GM19395 (cell line): ENCODE data around the gene USP34.
A peak's percentile ranks its signal among the peaks of the same experiment; 100 is the strongest.
"Not testable (repeated sequence)": the region's sequence is repeated elsewhere in the genome, so short reads cannot be mapped to it uniquely, and the experiment has no call there.

Experiments
- ATAC-seq: cut with Tn5 transposase; IDR thresholded peaks from one replicate; pipeline ENCODE4 v1.9.1; 2021; ENCODE audit warnings: mild to moderate bottlenecking, moderate library complexity; ENCODE audit not compliant: unreplicated experiment

USP34 gene, protein sequence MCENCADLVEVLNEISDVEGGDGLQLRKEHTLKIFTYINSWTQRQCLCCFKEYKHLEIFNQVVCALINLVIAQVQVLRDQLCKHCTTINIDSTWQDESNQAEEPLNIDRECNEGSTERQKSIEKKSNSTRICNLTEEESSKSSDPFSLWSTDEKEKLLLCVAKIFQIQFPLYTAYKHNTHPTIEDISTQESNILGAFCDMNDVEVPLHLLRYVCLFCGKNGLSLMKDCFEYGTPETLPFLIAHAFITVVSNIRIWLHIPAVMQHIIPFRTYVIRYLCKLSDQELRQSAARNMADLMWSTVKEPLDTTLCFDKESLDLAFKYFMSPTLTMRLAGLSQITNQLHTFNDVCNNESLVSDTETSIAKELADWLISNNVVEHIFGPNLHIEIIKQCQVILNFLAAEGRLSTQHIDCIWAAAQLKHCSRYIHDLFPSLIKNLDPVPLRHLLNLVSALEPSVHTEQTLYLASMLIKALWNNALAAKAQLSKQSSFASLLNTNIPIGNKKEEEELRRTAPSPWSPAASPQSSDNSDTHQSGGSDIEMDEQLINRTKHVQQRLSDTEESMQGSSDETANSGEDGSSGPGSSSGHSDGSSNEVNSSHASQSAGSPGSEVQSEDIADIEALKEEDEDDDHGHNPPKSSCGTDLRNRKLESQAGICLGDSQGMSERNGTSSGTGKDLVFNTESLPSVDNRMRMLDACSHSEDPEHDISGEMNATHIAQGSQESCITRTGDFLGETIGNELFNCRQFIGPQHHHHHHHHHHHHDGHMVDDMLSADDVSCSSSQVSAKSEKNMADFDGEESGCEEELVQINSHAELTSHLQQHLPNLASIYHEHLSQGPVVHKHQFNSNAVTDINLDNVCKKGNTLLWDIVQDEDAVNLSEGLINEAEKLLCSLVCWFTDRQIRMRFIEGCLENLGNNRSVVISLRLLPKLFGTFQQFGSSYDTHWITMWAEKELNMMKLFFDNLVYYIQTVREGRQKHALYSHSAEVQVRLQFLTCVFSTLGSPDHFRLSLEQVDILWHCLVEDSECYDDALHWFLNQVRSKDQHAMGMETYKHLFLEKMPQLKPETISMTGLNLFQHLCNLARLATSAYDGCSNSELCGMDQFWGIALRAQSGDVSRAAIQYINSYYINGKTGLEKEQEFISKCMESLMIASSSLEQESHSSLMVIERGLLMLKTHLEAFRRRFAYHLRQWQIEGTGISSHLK (N-terminal part only)

DNA sequence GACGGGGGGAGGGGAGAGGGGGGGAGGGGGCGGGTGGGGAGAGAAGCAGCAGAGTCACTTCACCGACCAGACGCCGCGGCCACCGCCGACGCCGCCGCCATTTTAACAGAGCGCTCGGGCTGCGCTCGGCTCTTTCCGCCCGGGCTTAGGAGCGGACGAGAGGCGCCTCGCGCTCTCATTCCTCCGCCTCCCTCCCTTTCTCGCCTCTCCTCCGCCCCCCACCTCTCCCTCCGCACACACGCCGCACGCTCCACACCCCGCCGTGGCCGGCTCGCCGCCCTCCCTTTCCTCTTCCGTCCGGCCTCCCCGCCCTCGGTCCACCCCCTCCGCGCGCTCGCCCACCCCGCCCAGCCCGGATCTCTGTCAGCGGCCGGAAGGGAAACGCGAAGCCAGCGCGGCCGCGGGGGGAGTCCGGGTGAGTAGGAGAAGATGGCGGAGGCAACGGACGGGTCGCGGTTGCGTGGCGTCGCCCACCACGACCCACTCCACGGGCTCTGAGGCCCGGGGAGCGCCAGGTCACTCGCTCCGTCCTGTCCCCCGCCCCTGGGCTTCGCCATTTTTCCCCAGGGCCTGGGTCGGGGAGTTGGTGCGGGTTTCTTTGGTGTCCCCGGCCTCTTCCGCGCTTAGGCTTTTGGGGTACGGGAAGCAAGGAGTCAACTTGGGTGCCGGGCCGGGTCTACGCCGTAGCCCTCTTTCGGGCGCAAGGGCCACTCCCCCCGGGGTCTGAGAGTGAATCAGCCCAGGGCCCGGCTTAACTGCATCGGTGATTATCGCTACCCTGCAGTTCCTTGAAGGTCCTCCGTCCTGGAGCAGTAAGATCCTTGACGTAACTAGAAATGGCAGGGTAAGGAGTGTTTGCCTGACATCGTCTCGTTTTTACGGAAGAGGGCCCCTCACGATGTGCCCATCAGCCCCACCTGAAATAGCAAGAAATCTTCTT lies at the start of gene USP34:
Gene USP34, minus strand, starts transcription at position 123 of the 940 bp plus-strand sequence. CDS start 395 bp downstream, outside the sequence.
- peak; percentile 76 for ATAC-seq

DNA sequence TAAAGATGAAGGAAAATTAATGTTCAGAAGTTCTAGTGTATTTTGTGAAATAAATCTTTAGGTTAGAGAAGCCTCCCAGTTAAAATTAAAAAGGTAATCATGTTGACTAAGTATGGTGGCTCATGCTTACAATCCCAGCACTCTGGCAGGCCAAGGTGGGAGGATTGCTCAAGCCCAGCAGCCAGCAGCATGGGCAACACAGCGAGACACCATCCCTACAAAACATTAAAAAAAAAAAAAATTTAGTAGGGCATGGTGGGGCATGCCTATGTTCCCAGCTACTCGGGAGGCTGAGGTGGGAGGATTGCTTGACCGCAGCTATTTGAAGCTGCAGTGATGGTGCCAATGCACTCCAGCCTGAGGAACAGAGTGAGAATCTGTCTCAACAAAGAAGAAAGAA lies 49.4 kb upstream of the USP34 start:
- no peak for ATAC-seq

DNA sequence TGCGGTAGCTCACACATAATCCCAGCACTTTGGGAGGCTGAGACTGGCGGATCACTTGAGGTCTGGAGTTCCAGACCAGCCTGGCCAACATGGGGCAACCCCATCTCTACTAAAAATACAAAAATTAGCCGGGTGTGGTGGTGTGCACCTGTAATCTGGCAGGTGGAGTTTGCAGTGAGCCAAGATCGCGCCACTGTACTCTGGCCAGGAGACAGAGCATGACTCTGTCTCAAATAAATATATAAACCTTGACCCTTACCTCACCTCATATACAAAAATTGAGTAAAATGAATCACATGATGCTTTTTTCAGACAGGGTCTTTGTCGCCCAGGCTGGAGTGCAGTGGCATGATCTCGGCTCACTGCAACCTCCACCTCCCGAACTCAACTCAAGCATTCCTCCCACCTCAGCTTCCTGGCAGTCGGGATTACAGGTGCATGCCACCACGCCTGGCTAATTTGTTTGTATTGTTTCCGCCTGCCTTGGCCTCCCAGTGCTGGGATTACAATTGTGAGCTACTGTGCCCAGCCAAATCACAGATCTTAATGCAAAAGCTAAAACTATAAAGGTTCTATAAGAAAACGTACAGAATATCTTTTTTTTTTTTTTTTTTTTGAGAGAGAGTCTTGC lies 42.0 kb upstream of the USP34 start:
- ATAC-seq: no peak

DNA sequence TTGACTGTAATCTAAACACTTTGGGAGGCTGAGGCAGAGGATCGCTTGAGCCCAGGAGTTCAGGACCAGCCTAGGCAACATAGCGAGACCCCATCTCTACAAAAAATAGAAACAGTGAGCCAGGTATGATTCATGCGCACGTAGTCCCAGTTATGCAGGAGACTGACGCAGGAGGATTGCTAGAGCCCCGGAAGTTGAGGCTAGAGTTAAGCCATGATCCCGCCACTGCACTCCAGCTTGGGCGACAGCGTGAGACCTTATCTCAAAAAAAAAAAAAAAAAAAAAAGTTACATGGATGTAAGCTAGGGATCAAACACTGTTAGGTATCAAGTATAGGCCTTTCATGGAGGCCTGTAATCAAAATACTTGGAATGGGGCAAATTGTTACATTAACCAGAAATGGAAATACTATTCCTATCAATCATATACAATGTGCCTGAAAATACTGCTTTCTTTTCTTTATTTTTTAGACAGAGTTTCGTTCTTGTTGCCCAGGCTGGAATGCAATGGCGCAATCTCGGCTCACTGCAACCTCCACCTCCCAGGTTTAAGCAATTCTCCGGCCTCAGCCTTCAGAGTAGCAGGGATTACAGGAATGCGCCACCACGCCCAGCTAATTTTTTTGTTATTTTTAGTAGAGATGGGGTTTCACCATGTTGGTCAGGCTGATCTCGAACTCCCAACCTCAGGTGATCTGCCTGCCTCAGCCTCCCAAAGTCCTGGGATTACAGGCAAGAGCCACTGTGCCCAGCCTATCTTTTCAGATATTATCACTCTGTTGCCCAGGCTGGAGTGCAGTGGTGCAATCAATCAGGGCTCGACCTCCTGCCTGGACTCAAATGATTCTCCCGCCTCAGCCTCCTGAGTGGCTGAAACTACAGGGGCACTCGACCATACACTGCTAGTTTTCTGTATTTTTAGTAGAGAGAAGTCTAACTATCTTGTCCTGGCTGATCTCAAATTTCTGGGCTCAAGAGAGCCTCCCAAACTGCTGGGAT lies 40.1 kb upstream of the USP34 start:
- no peak for ATAC-seq

DNA sequence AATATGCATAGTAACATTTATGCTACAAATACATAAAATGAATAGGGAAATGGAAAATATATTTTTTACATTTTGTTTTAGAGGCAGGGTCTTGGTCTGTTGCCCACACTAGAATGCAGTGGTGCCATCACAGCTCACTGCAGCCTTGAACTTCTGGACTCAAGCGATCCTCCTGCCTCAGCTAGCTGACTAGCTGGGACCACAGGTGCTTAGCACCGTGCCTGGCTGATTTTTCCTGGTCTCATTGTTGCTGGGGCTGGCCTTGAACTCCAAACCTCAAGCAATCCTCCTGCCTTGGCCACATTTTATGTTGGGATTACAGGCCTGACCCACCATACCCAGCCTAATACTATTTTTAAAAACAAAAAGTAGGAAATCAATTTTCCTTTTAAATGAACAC lies 34.1 kb upstream of the USP34 start:
- no peak for ATAC-seq

DNA sequence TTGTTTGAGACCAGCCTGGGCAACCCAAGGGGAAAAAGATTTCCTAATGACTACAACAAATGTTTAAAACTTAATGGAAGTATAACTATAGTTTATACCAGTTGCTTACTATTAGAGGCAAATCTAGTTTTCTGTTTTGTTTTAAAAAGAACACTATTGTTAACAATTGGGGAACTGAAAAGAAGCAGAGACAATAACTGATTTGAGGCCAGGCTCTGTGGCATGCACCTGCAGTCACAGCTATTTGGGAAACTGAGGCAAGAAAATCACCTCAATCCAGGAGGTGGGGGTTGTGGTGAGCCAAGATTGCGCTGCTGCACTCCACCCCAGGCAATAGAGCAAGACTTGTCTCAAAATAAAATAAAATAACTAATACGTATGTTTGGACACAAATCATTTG lies 28.2 kb upstream of the USP34 start:
- ATAC-seq: no peak

DNA sequence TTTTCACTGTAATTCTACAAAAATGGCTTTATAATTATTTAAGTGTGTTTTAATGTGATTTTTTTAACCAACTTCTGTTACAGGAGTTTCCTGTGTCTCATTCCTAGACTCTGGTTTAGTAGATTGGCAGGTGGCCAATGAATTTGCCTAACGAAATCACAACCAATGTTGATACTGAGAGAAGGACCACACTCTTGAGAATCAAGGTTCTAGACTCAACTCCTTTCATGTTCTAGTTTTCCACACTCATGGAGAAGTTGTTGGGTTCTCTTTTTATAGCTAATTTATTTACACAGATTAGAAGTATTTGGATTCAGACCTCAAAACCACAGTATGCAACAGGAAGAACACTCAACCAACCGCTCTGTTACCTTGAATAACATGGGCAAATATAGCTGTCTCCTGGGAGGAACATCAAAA lies 22.6 kb upstream of the USP34 start:
- ATAC-seq: no peak

DNA sequence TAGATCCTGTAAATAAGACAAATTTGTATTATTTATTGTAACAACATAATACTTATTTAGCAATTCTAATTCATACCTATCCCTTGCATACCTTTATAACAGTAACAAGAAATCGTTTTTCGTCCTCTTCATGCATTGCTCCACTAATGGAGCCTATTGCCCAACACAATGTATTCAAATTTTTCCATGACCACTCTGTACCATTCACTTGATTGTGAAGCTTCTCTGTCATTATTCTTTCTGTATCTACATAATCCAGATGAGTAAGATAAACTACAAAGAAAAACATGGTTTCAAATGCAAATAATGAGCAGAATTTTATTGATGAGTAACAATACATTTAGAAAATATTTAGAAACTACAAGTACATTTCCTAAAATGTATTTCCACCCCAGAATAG lies 21.6 kb upstream of the USP34 start:
- no peak for ATAC-seq

DNA sequence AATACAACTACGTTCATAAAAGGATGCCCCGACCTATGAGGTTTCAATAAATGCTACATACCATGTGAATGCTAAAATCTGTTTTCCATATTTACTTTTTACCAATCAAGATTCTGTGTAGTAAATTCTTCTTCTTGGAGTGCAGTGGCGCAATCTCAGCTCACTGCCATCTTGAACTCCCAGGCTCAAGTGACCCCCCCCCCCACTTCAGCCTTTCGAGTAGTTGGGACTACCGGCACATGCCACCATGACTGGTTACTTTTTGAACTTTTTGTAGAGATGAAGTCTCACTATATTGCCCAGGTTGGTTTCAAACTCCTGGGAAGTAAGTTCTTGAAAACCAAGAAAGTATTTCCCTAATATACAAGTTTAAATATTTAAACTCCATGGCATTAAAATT lies 14.4 kb upstream of the USP34 start:
- no peak for ATAC-seq

DNA sequence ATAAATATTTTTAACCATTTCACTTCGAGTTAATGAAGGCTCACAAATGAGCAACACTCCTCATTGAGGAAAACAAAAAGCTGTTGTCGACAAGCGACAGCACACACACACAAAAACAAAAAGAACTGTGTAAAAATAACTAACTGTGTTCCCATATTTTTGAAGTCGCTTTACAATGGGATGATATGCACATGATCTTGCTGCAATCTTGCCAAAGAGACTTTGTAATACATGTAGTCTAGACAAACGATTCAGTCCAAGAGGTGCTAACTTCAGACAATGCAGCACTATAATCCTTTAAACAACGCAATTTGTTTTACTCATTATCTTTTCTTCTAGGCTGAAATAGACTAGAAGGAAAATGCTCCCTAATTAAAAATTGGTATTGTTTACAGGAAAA lies 7.2 kb upstream of the USP34 start:
- ATAC-seq: no peak

DNA sequence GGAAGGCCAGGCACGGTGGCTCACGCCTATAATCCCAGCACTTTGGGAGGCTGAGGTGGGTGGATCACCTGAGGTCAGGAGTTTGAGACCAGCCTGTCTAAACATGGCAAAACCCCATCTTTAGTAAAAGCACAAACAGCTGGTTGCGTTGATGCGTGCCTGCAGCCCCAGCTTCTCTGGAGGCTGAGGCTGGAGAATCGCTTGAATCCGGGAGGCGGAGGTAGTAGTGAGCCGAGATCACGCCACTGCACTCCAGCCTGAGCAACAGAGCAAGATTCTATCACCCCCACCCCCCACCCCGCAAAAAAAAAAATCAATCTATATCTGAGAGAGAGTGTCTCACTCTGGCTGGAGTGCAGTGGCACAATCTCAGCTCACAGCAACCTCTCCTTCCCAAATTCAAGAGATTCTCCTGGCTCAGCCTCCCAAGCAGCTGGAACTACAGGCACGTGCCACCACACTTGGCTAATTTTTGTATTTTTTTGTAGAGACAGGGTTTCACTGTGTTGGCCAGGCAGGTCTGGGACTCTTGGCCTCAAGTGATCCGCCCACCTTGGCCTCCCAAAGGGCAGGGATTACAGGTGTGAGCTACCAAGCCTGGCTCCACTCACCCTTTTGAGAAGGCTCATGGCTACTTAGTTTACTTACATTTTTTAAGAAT lies 6.2 kb upstream of the USP34 start:
- not testable (repeated sequence) for ATAC-seq

DNA sequence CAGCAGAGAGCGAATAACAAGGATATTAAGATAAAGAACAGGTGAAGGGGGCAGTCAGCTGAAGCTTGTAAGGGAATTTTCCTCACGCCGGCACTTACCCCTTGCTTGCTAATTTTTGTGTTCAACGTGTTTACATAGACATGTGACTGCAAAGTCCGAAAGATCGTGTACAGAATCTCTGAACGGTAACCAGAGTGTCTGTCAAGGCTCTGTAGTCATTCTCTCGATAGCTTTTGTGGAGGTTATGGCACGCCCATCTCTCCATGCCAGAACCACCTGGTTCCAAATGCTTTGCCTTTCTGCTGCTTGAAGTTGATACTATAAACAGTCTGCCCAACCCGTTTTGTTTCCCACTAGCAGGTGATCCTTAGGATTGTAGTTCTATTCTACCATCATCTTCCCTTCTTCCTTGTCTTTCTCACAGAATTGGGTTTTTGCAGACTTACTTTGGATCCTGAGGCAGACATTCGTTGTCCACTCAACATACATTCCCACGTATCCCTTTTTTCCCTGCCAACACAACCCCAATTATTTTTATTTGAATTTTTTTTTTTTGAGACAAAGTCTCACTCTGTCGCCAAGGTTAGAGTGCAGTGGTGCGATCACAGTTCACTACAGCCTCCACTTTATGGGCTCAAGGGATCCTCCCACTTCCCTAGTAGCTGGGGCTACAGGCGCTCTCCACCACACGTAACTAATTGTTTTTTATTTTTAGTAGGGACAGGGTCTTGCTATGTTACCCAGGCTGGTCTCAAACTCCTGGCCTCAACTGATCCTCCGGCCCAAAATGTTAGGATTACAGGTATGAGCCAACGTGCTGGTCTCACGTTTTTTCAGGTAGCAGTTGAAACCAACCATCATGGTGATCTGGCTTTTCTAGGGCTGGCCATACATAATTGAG lies 1.3 kb upstream of the USP34 start:
- ATAC-seq: peak; percentile 4

DNA sequence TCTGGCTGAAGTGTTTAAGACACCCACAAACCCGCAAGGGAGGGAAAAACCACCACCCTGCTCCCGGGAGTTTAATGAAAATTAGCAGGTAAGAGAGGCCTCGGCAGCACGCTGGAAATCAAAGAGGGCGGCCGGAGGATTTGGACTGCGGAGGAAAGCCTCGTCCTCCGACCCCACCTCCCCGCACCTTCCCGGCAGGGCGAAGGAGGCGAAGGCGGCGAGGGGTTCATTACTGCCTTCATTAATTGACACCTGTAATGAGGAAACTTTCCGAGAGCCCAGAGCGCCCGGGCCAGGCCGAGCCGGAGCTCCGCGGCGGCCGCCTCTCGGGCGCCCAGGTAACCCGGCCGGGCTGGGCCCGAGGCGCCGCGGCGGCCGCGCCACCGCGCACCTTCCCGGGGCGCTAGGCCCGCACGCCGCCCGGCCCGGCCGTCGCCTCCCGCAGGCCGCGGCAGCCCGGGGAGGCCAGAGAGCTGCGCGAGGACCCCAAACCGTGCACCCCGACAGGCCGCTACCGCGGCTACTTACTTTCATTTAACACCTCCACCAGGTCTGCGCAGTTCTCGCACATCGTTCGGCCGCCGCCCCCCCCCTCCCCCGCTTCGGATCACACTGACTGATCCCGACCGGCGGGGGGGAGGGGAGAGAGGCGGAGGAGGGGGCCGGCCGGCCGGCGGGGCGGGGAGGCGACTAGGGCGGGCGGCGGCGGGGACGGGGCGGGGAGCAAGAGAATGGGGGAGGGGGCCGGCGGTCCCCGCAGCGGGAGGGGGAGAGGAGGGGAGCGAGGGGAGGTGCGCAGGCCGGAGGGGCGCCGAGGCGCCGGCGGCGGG lies 550 bp downstream of the USP34 start:
- peak; percentile 34 for ATAC-seq

DNA sequence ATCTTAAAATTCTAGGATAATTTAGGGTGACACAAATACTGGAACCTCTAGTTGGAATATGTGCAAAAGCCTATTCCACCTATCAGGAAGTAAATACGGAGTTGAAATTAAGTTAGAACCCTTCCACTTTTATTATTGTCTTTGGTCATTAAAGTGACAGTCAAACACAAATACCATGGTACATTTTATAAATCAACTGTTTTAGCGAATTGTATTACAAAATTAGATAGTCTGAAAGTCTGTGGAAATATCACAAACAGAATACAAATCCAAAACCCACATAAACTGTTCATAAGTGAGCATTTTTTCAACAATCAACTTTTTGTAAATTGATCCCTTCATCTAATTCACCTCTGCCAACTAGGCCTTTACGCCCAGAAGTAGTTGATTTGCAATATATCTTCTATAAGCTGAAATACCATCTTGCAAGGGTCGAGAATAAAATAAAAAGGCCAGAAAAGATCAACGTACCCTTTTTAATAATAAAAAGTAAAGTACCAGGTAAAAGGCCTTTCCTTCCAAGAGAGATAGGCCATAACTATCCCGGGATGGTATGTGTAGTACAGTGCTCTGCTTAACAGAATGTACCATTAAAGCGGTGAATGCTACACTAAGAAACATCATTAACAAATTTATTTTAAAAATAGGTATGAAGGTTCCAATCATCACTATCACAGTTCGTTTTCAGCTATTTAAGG lies 1.3 kb downstream of the USP34 start:
- no peak for ATAC-seq

DNA sequence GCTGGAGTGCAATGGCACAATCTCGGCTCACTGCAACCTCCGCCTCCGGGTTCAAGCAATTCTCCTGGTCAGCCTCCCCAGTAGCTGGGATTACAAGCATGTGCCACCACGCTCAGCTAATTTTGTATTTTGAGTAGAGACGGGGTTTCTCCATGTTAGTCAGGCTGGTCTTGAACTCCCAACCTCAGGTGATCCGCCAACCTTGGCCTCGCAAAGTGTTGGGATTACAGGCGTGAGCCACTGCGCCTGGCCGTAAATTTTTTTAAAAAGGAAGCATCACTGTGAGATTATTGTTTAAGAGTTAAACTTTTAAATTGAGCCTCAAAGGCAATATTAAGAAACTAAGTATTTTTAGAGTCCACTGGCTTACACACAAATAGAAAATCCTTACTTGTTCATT lies 2.7 kb downstream of the USP34 start:
- not testable (repeated sequence) for ATAC-seq
